ENCODE data around the gene ZNF630. TPM values are rescaled to one million over a fixed set of nuclear protein-coding genes. Genes with fewer than 3 reads are reported as not detected.
"Not testable (repeated sequence)": the region's sequence is repeated elsewhere in the genome, so short reads cannot be mapped to it uniquely, and the experiment has no call there.

Gene ZNF630
- total RNA-seq, 1 donor from 2014 or later: 0.99 TPM

- DNase-seq (ENCODE audit: low read depth in 2 of 2): no peak
Observed at GRCh38 chrX:48030237-48030636, 41.2 kb downstream of the ZNF630 start.

- no peak for DNase-seq (ENCODE audit: low read depth in 2 of 2)
Observed at GRCh38 chrX:48028091-48028490, 43.3 kb downstream of the ZNF630 start.

- not testable (repeated sequence) for DNase-seq (ENCODE audit: low read depth in 2 of 2)
Observed at GRCh38 chrX:48027545-48027944, 43.9 kb downstream of the ZNF630 start.

GRCh38 chrX:48025561-48025960 lies 45.9 kb downstream of the ZNF630 start:
- DNase-seq (ENCODE audit: low read depth in 2 of 2): peak; percentile 71 to 77

GRCh38 chrX:48022738-48023137 lies 48.7 kb downstream of the ZNF630 start:
- no peak for DNase-seq (ENCODE audit: low read depth in 2 of 2)

- DNase-seq (ENCODE audit: low read depth in 2 of 2): no peak
Observed at GRCh38 chrX:48022100-48022499, 49.3 kb downstream of the ZNF630 start.

GRCh38 chrX:48021026-48021900 lies 50.2 kb downstream of the ZNF630 start:
- DNase-seq (ENCODE audit: low read depth in 2 of 2): peak; percentile 79 to 89

- not testable (repeated sequence) for DNase-seq (ENCODE audit: low read depth in 2 of 2)
Observed at GRCh38 chrX:48020472-48020871, 51.0 kb downstream of the ZNF630 start.

GRCh38 chrX:48019892-48020291 lies 51.5 kb downstream of the ZNF630 start:
- not testable (repeated sequence) for DNase-seq (ENCODE audit: low read depth in 2 of 2)

GRCh38 chrX:48016583-48017310 lies 54.7 kb downstream of the ZNF630 start:
- DNase-seq (ENCODE audit: low read depth in 2 of 2): not testable (repeated sequence)

GRCh38 chrX:48009445-48009960 lies 61.9 kb downstream of the ZNF630 start:
- DNase-seq (ENCODE audit: low read depth in 2 of 2): not testable (repeated sequence)

Other genes with a start within 250 kb of the ZNF630 start
- 2.6 and 4.4 TPM in 2 replicates for gene ZNF81, start 234.7 kb downstream of the ZNF630 start, total RNA-seq
- gene ZNF182, start 67.7 kb downstream of the ZNF630 start, total RNA-seq: 2.0 and 3.8 TPM in 2 replicates
- not detected in 2 replicates for gene SPACA5, start 64.7 kb downstream of the ZNF630 start, total RNA-seq
- not detected in 2 replicates for gene SPACA5B, start 59.0 kb upstream of the ZNF630 start, total RNA-seq
- gene SSX5, start 125.2 kb upstream of the ZNF630 start, total RNA-seq: not detected in 2 replicates
- not detected in 2 replicates for gene SSX1, start 183.8 kb upstream of the ZNF630 start, total RNA-seq

All from lung microvascular endothelial cell (primary cell).